ENCODE data around the gene ZNF3.

- TF ChIP-seq POLR2A (IDR thresholded peaks at IDR 0.05) (no peak), CTCF (IDR thresholded peaks at IDR 0.05) (no peak)
These were observed 21.7 kb upstream of the ZNF3 start for GRCh38 chr7:100102950-100103840.
